ENCODE data around the gene SDC1.

The SDC1 gene

DNA sequence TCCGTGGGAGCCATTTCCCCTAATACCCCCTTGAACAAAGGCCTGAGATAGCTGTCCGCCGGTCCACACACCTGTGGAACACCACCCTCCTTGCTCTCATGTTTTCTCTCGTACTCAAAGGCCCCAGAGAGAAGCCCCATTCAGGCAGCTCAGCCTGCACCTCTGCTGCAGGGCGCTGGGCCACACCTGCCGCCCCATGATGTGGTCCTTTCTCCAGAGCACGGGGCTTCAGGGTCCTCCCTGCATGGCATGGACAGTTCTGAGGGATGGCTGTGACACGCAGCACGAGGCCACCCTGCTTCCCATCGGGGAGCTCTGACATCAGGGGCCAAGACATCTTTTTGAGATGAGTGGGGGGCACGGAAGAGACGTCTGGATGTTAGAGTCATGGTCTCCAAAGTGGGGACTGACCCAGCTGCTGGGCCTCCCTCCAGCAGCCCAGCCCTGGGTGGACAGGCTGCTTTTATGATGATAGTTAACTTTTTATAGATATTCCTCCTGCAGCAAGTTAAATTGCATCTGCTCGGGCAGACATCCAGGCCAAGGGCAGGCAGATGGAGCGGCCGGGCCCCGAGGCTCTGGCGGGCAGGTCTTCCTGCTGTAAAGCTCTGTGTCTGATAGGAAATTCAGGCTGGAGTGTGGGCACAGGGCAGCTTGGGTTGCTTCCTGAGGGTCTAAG is 56.7 kb downstream of the SDC1 start:
- TF ChIP-seq, protein P1, sequence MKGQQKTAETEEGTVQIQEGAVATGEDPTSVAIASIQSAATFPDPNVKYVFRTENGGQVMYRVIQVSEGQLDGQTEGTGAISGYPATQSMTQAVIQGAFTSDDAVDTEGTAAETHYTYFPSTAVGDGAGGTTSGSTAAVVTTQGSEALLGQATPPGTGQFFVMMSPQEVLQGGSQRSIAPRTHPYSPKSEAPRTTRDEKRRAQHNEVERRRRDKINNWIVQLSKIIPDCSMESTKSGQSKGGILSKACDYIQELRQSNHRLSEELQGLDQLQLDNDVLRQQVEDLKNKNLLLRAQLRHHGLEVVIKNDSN (IDR thresholded peaks at IDR 0.05) = no peak
- no peak for TF ChIP-seq EP300 (IDR thresholded peaks at IDR 0.05; ENCODE audit: borderline replicate concordance)
- TF ChIP-seq CEBPB (IDR thresholded peaks at IDR 0.05) = no peak
- no peak for TF ChIP-seq ZBTB7A (IDR thresholded peaks at IDR 0.05; ENCODE audit: low read depth)
- TF ChIP-seq YY1 (IDR thresholded peaks at IDR 0.05; ENCODE audit: low read depth) = no peak
- no peak for TF ChIP-seq NFIC (IDR thresholded peaks at IDR 0.05)
- no peak for TF ChIP-seq CREB1 (IDR thresholded peaks at IDR 0.05; ENCODE audit: low read depth)
- no peak for TF ChIP-seq FOXM1 (IDR thresholded peaks at IDR 0.05; ENCODE audit: borderline replicate concordance, low read depth)
- TF ChIP-seq RAD21 (IDR thresholded peaks at IDR 0.05; ENCODE audit: low read depth) = no peak
- TF ChIP-seq, protein P2, sequence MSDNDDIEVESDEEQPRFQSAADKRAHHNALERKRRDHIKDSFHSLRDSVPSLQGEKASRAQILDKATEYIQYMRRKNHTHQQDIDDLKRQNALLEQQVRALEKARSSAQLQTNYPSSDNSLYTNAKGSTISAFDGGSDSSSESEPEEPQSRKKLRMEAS (IDR thresholded peaks at IDR 0.05) = no peak
- no peak for TF ChIP-seq TCF12 (IDR thresholded peaks at IDR 0.05; ENCODE audit: low read depth)
- TF ChIP-seq, protein P3, sequence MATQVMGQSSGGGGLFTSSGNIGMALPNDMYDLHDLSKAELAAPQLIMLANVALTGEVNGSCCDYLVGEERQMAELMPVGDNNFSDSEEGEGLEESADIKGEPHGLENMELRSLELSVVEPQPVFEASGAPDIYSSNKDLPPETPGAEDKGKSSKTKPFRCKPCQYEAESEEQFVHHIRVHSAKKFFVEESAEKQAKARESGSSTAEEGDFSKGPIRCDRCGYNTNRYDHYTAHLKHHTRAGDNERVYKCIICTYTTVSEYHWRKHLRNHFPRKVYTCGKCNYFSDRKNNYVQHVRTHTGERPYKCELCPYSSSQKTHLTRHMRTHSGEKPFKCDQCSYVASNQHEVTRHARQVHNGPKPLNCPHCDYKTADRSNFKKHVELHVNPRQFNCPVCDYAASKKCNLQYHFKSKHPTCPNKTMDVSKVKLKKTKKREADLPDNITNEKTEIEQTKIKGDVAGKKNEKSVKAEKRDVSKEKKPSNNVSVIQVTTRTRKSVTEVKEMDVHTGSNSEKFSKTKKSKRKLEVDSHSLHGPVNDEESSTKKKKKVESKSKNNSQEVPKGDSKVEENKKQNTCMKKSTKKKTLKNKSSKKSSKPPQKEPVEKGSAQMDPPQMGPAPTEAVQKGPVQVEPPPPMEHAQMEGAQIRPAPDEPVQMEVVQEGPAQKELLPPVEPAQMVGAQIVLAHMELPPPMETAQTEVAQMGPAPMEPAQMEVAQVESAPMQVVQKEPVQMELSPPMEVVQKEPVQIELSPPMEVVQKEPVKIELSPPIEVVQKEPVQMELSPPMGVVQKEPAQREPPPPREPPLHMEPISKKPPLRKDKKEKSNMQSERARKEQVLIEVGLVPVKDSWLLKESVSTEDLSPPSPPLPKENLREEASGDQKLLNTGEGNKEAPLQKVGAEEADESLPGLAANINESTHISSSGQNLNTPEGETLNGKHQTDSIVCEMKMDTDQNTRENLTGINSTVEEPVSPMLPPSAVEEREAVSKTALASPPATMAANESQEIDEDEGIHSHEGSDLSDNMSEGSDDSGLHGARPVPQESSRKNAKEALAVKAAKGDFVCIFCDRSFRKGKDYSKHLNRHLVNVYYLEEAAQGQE (IDR thresholded peaks at IDR 0.05; ENCODE audit: low read depth) = no peak
- TF ChIP-seq TEAD4 (IDR thresholded peaks at IDR 0.05) = no peak
- no peak for TF ChIP-seq TAF1 (IDR thresholded peaks at IDR 0.05; ENCODE audit: low read depth)
- no peak for TF ChIP-seq EGR1 (IDR thresholded peaks at IDR 0.05)

DNA sequence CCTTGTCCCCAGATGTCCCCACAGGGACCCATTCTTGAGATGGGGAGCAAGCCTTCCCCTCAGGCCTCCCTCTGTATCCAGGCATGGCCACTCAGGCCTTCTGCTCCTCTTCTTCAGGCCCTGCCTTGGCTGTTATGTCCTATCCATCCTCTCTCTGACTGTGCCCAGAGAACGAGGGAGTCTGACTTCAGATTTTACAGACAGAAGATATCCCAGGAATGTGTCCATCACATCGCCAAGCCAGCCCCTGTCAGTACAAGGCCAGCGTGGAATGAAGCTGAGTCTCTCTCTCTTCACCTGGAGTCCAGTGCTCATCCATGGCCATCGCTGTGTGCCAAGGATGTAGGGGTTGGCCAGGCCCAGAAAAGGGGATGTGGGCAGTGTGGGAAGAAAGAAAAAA is 57.6 kb downstream of the SDC1 start:
- TF ChIP-seq TAF1 (IDR thresholded peaks at IDR 0.05; ENCODE audit: low read depth) = no peak

DNA sequence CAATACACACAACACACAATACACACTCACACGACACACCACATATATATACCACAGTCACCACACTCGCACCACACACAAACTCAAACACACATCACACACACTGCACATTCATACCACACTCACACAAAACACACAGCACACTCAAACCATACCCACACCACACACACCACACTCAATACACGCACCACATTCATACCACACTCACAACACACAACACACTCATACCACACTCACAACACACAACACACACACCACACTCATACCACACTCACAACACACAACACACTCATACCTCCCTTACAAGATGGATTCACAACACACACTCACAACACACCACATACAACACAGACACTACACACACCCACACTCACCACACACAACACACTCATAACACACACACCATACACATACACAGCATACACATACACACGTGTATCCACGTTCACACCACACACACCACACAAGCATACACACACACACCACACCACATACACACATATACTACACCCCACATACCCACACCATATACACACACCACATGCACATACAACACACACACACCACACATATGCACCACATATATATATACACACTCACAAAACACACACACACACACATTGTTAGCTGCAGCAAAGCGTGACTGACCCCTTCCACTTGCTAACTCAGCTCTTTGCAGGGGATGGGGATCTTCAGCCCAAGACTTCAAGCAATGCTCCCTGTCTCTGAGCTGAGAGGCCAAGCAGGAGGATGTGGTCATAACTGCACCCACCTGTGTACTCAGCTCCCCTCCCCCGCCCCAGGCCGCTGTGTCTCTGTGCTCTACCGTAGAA is 59.0 kb downstream of the SDC1 start:
- TF ChIP-seq TEAD4 (IDR thresholded peaks at IDR 0.05) (no peak), YY1 (IDR thresholded peaks at IDR 0.05; ENCODE audit: low read depth) (no peak), NFIC (IDR thresholded peaks at IDR 0.05) (no peak)

DNA sequence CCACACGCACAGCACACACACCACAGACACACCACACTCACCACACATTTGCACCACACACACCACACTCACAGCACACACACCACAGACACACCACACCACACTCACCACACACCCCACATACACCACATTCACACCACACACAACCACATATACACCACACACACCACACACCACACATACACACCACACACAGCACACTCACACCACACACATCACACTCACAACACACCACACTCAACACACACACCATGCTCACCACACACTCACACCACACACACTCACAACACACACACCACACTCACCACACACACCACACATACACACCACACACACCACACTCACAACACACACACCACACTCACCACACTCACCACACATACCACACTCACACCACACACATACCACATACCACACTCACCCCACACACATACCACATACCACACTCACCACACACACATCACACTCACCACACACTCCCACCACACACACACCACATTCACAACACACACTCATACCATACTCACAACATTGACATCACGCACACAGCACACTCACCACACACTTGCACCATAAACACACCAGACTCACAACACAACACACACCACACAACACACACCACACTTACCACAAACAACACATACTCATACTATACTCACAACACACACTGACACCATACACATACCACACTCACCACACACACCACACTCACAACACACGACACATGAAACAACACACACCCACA is 60.0 kb downstream of the SDC1 start:
- TF ChIP-seq NFIC (IDR thresholded peaks at IDR 0.05) = no peak
- TF ChIP-seq RAD21 (IDR thresholded peaks at IDR 0.05; ENCODE audit: low read depth) = no peak
- TF ChIP-seq TCF12 (IDR thresholded peaks at IDR 0.05; ENCODE audit: low read depth) = no peak
- no peak for TF ChIP-seq TEAD4 (IDR thresholded peaks at IDR 0.05)
- TF ChIP-seq ZBTB7A (IDR thresholded peaks at IDR 0.05; ENCODE audit: low read depth) = no peak

DNA sequence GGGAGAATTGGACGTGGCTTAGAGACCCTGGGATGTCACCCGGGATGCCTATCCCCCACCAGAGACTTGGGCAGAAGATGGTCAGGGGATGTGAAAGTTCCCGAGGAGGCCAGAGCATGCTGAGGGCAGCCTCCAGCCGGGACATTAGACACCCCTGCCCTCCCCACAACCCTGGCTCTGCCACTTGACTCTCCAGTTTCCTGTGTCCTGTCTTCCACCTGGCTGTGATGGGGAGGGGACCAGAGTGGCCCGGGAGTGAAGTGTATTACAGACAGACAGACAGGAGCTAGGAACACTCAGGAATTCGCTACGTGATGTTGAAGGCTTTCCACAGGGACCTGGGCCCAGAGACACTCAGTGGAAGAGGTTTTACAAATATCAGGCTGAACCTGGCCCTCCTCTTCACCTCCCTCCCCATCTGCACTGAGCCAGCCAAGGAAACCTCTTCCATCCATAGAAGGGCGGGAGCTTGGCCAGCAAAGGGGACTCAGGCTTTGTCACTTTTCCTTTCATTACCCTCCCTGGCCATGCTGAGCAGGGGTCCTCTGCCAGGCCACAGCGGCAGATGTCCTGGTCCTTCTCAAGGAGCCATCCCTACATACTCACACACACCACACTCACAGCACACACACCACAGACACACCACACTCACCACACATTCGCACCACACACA is 60.7 kb downstream of the SDC1 start:
- TF ChIP-seq YY1 (IDR thresholded peaks at IDR 0.05; ENCODE audit: low read depth) = no peak
- no peak for TF ChIP-seq ZBTB7A (IDR thresholded peaks at IDR 0.05; ENCODE audit: low read depth)
- no peak for TF ChIP-seq EGR1 (IDR thresholded peaks at IDR 0.05)
- TF ChIP-seq, protein P1 (IDR thresholded peaks at IDR 0.05) = no peak
- TF ChIP-seq, protein P2 (IDR thresholded peaks at IDR 0.05) = no peak
- no peak for TF ChIP-seq RAD21 (IDR thresholded peaks at IDR 0.05; ENCODE audit: low read depth)
- TF ChIP-seq TAF1 (IDR thresholded peaks at IDR 0.05; ENCODE audit: low read depth) = no peak
- no peak for TF ChIP-seq CEBPB (IDR thresholded peaks at IDR 0.05)
- no peak for TF ChIP-seq FOXM1 (IDR thresholded peaks at IDR 0.05; ENCODE audit: borderline replicate concordance, low read depth)
- TF ChIP-seq NFIC (IDR thresholded peaks at IDR 0.05) = no peak
- no peak for TF ChIP-seq EP300 (IDR thresholded peaks at IDR 0.05; ENCODE audit: borderline replicate concordance)
- TF ChIP-seq, protein P3 (IDR thresholded peaks at IDR 0.05; ENCODE audit: low read depth) = no peak
